AG04449 (cell line): Measurements from ENCODE around the gene RPL7A.

Experiments used
- CTCF ChIA-PET: fragments of 350-600 bp; formaldehyde crosslinking; extraction: SDS; loops from one replicate; lab custom pipeline; 2021; ENCODE audit warnings: antibody characterized with exemption; lab: Yijun Ruan, JAX
- POLR2A ChIA-PET: fragments of 400-600, 350-600 bp; formaldehyde crosslinking; extraction: SDS; loops from one replicate; lab custom pipeline; 2020; ENCODE audit warnings: antibody characterized with exemption, inconsistent platforms; lab: Yijun Ruan, JAX
- DNase-seq: peaks from one replicate; pipeline ENCODE4 v3.0.0-alpha.2; 2010; ENCODE audit warnings: low read depth, low spot score
- H3K4me3 ChIP-seq: 2 replicates; pipeline ENCODE4 v1.5.1; 2011; ENCODE audit warnings: low read depth, mild to moderate bottlenecking, control low read depth, low read length
- TF ChIP-seq, protein P1 (sequence below): IDR thresholded peaks from one replicate; pipeline ENCODE4 v1.5.1; 2011; ENCODE audit warnings: mild to moderate bottlenecking, moderate library complexity, low read length, control low read depth, inconsistent platforms; ENCODE audit not compliant: insufficient read depth; ENCODE audit errors: missing control alignments

The RPL7A gene

DNA sequence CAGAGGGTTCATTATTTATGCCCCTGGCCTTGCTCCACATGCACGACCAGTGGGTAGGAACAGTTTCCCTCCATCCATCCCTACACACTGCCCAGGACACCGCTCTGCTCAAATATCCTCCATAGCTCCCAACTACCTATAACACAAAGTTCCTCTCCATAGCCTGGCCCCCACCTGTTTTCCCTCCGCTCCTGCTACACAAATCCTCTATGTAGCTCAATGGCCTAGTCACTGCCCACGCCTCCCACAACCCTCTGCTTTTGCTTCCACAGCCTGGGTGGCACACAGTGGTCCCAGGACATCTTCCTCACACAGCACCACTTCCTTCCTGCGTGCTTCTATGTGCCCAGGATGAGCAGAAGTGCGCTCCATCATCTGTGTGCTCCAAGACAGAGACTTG, 49.4 kb downstream of the RPL7A start:
- DNase-seq, result no peak
- CTCF ChIA-PET, result interaction anchor here (0.8 to 1.7 kb wide), 3 partner anchors 13 to 89 kb away, joined by 3 to 4 read pairs (median 4); no protein-coding TSS in a partner anchor
- POLR2A ChIA-PET, result no interaction called here
- H3K4me3 ChIP-seq, result no peak overlapping the region
- TF ChIP-seq, protein P1, sequence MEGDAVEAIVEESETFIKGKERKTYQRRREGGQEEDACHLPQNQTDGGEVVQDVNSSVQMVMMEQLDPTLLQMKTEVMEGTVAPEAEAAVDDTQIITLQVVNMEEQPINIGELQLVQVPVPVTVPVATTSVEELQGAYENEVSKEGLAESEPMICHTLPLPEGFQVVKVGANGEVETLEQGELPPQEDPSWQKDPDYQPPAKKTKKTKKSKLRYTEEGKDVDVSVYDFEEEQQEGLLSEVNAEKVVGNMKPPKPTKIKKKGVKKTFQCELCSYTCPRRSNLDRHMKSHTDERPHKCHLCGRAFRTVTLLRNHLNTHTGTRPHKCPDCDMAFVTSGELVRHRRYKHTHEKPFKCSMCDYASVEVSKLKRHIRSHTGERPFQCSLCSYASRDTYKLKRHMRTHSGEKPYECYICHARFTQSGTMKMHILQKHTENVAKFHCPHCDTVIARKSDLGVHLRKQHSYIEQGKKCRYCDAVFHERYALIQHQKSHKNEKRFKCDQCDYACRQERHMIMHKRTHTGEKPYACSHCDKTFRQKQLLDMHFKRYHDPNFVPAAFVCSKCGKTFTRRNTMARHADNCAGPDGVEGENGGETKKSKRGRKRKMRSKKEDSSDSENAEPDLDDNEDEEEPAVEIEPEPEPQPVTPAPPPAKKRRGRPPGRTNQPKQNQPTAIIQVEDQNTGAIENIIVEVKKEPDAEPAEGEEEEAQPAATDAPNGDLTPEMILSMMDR, result no peak

DNA sequence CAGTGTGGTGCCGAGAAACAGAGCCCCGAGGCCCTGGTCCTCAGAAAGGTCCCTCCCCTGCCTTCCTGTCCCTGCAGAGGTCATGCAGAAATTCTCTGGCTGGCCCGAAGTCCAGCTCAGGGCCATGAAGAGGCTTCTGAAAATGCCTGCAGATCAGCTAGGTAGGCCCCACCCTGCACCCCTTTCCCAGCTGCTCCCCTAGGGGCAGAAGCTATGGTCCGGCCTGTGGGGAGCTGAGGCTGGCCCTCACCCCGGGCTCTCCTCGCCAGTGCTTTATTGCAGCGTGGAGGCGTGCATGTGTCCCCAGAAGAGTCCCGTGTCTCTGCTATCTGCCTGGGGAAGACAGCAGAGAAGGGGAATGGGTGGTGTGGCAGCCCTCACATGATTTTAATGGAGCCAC, 49.9 kb downstream of the RPL7A start:
- no peak overlapping the region for H3K4me3 ChIP-seq
- TF ChIP-seq, protein P1, result no peak
- CTCF ChIA-PET, result interaction anchor here (0.7 to 1.2 kb wide), 2 partner anchors 11 to 23 kb away, joined by 3 to 5 read pairs; no protein-coding TSS in a partner anchor
- POLR2A ChIA-PET, result no interaction called here
- DNase-seq, result no peak

DNA sequence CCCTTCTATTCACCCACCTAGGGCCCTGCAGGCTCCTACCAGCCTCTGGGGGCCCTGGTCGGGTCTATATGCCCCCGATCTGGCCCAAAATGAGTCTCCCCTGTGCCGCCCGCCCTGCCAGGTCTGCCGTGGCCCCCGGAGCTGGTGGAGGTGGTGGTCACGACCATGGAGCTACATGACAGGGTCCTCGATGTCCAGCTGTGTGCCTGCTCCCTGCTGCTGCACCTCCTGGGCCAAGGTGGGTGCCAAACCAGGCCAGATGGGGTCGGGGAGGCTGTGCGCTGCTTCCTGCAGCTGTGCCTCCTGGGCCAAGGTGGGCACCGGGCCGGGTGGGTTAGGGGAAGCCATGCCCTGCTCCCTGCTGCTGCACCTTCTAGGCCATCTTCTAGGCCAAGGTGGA, 52.3 kb downstream of the RPL7A start:
- CTCF ChIA-PET, result interaction anchor here (1.0 to 1.4 kb wide), 4 partner anchors 9 to 86 kb away, joined by 3 to 5 read pairs (median 4); no protein-coding TSS in a partner anchor
- no peak for DNase-seq
- no peak overlapping the region for H3K4me3 ChIP-seq
- POLR2A ChIA-PET, result no interaction called here
- TF ChIP-seq, protein P1, result no peak
